Stimulated activated CD8-positive, alpha-beta memory T cell treated with anti-CD3 and anti-CD28 coated beads, Interleukin-4, amount 100 ng/mL, for 48 hours (primary cell): ENCODE data around the gene TNPO2.
"Not testable (repeated sequence)": the region's sequence is repeated elsewhere in the genome, so short reads cannot be mapped to it uniquely, and the experiment has no call there.

Experiments used
- DNase-seq: peaks from one replicate; pipeline ENCODE4 v3.0.0-alpha.2; 2020

Gene TNPO2

DNA sequence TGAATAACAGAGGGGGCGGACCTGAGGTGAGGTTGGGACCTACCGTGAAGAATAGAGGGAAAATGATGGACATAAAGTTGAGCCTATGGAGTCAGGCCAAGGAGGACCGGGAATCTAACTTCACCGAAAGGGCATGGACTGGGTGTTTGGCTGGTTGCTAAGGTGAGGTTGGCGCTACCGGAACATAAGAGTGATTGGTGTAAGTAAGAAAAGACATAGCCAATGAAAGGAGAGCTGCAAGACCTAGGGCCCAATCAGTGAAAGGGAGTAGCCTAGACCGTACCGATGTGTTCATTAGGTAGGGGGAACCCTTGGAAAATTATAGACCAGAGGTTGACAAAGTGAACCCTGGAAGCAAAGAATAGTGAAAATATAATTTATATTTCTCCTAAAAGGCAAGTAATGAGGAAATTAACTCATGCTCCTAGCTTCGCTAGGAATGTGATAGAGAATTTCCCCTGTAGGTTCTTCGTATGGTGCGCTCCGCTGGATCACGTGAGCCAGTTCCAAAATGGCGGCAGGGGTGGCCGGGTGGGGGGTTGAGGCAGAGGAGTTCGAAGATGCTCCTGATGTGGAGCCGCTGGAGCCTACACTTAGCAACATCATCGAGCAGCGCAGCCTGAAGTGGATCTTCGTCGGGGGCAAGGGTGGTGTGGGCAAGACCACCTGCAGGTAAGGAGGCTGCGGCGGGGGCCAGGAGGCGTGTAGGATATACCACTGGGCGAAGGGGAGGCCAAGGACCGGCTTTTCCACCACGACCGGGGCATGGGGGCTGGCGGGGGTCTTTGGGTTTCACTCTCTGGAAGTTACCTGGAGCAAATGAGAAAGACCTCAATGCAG is 13.5 kb upstream of the TNPO2 start, which contains the start of gene GET3:
Gene GET3, plus strand, starts transcription at position 503 of the 840 bp plus-strand sequence. Its CDS starts 9 bp downstream, at position 512.
- peak; percentile 86 for DNase-seq

GRCh38 chr19:12733369-12734214 is 9.9 kb upstream of the TNPO2 start:
- DNase-seq, result peak; percentile 69

GRCh38 chr19:12731337-12731736 is 7.6 kb upstream of the TNPO2 start:
- DNase-seq, result no peak

GRCh38 chr19:12730064-12730463 is 6.3 kb upstream of the TNPO2 start:
- DNase-seq, result no peak

DNA sequence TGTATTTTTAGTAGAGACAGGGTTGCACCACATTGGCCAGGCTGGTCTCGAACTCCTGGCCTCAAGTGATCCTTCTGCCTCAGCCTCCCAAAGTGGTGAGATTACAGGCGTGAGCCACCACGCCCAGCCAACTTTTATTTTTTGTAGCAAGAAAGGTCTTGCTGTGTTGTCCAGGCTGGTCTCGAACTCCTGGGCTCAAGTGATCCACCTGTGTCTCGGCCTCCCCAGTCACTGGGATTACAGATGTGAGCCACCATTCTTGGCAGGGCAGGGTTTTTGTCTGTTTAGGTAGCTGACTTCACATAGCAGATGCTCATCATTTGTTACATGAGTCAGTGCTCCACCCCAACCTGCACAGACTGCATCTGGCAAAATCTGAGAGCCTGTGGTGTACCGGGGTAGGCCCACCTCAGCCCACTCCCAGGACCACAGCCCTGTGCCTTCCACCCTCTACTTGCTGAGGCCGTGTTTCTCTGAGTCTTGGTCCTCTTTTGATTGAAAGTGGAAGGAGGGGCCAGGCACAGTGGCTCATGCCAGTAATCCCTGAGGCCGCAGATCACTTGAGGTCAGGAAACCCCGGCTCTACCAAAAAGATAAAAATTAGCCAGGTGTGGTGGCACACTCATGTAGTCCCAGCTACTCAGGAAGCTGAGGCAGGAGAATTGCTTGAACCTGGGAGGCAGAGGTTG is 4.2 kb upstream of the TNPO2 start:
- no peak for DNase-seq

DNA sequence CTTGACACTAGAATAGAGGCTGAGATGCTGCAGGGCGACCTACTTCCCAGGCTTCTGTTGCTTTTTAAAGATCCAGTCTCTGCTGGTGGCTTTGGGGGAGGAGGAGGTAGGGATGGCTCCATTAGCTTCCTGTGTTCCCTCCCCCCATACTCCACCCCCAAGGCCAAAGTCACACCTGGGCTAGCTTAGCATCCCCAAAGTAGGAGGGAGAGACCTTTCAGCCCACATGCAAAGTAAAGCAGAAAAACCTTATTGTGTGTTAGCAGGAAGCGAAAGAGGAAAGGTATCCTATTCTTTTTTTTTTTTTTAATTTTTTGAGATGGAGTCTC is 3.2 kb upstream of the TNPO2 start:
- DNase-seq, result no peak

- DNase-seq, result not testable (repeated sequence)
These were observed 1.9 kb upstream of the TNPO2 start for GRCh38 chr19:12725612-12726011.

DNA sequence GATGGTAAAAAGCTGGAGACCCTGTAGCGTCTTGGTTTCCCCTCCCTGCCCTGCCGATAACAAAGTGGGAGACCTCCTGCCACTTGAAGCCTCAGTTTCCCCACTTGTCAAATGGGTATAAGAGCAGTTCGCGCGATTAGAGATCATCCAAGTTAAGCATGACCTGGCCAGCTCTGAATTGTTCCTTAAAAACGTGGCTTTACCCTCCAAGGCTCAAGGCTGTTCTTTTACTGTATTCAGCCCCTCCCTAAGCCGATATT is 421 bp downstream of the TNPO2 start:
- DNase-seq, result peak; percentile 34

- peak; percentile 94 for DNase-seq
These were observed 959 bp downstream of the TNPO2 start for GRCh38 chr19:12722566-12723380.

GRCh38 chr19:12721656-12722565 is 1.8 kb downstream of the TNPO2 start:
- peak; percentile 74 for DNase-seq

DNA sequence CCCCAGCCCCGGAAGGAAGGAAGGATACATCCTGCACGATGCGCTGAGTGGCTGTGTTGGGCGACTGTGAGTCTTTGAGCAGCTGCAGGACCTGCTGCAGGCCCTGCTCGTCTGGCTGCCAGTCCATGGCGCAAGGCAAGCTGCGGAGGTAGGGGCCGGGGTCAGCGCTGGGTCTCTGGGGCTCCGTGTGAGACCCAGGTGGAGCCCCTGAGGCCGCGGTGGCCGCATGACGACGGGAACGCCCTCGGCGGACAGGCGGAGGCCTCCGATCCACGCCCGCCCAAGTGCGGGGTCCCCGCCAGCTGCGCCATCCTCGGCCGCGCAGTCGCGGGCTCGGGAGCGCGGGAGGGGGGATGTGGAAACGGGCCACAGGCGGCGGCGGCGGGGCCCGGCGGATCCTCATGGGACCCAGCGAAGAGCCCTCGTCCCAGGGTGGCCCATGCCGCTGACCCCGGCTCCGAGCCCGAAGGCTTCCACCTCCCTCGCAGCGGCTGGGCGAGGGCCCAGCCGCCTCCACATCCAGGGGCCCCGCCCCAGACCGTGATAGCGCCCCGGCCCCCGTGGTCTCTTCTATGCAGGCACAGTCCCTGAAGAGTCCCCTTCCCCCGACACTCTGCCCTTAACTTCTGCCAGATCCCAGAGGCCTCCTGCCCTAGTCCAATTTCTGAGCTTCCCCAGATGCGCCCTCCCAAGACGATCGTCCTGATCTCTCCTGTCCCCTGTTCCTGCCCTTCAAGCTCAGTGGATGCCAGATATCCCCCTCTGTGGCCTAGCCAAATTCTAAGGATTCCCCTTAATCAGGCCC is 2.7 kb downstream of the TNPO2 start:
- DNase-seq, result peak; percentile 37

- DNase-seq, result no peak
These were observed 3.4 kb downstream of the TNPO2 start for GRCh38 chr19:12720296-12720695.

DNA sequence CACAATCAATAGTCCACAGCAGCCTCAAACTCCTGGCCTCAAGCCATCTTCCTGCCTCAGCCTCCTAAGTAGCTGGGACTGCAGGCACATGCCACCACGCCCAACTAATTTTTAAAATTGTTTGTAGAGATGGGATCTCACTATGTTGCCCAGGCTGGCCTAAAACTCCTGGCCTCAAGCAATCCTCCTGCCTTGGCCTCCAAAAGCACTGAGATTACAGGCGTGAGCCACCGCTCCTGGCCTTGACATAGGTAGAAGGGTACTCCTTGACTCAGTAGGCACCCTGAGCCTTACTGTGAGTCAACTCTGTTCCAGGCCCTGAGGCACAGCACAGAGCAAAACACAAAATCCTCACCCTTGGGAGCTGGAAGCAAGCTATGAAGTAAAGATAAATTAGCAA is 7.8 kb downstream of the TNPO2 start:
- no peak for DNase-seq

- no peak for DNase-seq
These were observed 8.6 kb downstream of the TNPO2 start for GRCh38 chr19:12715102-12715501.

DNA sequence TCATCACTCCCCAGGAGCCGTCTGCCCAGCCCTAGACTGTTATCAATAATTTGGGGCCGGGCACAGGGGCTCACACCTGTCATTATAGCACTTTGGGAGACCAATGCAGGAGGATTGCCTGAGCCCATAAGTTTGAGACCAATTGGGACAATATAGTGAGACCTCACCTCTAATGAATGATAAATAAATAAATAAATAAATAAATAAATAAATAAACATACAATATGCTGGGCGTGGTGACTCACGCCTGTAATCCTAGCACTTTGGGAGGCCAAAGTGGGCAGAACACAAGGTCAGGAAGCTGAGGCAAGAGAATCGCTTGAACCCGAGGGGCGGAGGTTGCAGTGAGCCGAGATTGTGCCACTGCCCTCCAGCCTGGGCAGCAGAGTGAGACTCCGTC is 10.4 kb downstream of the TNPO2 start:
- not testable (repeated sequence) for DNase-seq

DNA sequence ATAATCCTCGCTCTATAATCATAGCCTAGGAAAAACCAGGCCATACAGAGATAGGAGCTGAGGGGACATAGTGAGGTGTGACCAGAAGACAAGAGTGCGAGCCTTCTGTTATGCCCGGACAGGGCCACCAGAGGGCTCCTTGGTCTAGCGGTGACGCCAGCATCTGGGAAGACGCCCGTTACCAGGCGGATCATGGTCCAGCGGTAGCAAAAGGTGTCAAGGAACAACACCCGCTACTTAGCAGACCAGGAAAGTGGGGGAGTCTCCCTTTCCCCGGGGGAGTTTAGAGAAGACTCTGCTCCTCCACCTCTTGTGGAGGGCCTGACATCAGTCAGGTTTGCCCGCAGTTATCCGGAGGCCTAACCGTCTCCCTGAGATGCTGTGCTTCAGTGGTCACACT is 11.7 kb downstream of the TNPO2 start:
- peak; percentile 50 for DNase-seq

DNA sequence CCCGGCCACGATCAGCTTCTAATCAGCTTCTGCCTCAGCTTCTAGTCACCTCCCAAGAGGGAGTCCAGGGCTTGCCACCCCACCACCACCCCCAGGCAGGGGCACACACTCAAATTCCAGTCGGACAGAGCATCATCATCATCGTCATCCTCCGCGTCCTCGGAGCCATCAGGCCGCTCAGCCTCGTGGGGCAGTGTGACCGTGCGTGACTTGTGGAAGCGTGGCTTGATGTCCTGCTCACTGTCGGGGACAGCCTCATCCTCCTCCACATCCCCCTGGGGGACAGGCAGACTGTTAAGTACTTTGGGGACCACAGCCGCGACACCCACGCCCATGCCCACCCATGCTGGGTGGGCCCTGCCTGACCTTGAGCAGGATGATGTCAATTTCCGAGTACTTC is 12.5 kb downstream of the TNPO2 start:
- no peak for DNase-seq

DNA sequence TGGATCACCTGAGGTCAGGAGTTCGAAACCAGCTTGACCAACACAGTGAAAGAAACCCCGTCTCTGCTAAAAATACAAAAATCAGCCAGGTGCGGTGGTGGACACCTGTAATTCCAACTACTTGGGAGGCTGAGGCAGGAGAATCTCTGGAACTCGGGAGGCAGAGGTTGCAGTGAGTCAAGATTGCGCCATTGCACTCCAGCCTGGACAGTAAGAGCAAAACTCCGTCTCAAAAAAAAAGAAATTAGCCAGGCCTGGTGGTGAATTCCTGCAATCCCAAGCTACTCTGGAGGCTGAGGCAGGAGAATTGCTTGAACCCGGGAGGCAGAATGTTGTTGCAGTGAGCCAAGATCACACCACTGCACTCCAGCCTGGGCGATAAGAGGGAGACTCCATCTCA is 15.1 kb downstream of the TNPO2 start:
- DNase-seq, result no peak

DNA sequence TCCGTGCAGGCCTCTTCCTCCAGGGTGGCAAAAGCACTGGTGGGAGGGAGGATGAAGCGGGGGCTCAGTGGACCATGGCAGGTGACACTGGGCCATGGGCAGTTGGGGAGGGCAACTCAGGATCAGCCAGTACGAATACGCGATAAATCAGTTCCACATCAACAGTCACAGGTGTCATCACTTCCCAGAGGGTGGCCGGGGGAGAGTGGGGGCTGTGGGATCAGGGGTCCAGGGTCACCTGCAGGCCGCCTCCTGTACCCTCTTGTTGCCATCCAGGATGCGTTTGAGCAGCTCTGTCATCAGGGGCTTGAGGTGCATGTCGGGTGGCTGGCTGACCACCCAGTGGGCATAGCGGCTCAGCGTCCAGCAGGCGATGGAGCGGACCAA is 17.4 kb downstream of the TNPO2 start:
- no peak for DNase-seq

- no peak for DNase-seq
These were observed 17.9 kb downstream of the TNPO2 start for GRCh38 chr19:12705654-12706331.
